Measurements from ENCODE around the gene CNR2. TPM values are rescaled to one million over a fixed set of nuclear protein-coding genes. Genes with fewer than 3 reads are reported as not detected.

CNR2 gene
- total RNA-seq, 1 experiment from 2014 or later, result not detected

DNA sequence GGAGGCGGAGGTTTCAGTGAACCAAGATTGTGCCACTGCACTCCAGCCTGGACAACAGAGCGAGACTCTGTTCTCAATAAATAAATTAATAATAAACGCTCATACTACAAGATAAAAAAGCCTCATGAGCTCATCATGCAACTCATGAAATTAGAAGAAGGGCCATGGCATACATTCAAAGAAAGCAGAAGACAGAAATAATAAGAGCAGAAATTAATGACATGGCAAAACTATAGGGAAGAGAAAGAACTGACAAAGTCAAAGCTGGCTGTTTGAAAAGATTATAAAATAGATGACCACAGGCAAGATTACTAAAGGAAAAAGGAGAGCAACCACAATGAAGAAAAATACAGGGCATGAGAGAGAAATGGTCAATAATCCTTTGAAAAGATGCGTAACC, 30.4 kb downstream of the CNR2 start:
- Histone ChIP-seq H4K8ac (replicated peaks; ENCODE audit: insufficient read length, low read depth, low read length) (no peak overlapping the region), H3K4me2 (ENCODE audit: insufficient read depth, insufficient read length, low read length) (no peak overlapping the region), H4K5ac (ENCODE audit: insufficient read length, low read depth, low read length) (no peak overlapping the region), H2BK120ac (ENCODE audit: low read depth, low read length, poor library complexity, severe bottlenecking) (no peak overlapping the region), H4K20me1 (ENCODE audit: control insufficient read depth, insufficient read depth, insufficient read length) (no peaks in the 10 kb centered on the region), H2BK15ac (ENCODE audit: low read depth, low read length) (no peak overlapping the region), H3K23ac (ENCODE audit: insufficient read length, low read depth, low read length) (no peak overlapping the region), H3K9ac (ENCODE audit: extremely low read depth, insufficient read length, low read length) (no peak overlapping the region), H3K79me1 (ENCODE audit: insufficient read depth, low read depth, low read length, poor library complexity, severe bottlenecking) (no peaks in the 10 kb centered on the region), H3K27me3 (ENCODE audit: insufficient read depth, low read length) (no peaks in the 10 kb centered on the region), H3K4me1 (ENCODE audit: insufficient read depth, low read length) (no peaks in the 10 kb centered on the region), H3K14ac (ENCODE audit: insufficient read depth, low read length) (no peak overlapping the region), H2BK20ac (ENCODE audit: low read depth, low read length, poor library complexity, severe bottlenecking) (no peak overlapping the region), H2AFZ (ENCODE audit: low read length) (no peak overlapping the region), H2BK5ac (ENCODE audit: insufficient read length, low read length) (no peak overlapping the region), H3K4ac (ENCODE audit: low read depth, low read length) (no peak overlapping the region), H3K18ac (ENCODE audit: insufficient read length, low read depth, low read length) (no peak overlapping the region), H3K79me2 (ENCODE audit: insufficient read depth, low read length) (no peaks in the 10 kb centered on the region), H2BK12ac (ENCODE audit: insufficient read length, low read depth, low read length) (no peak overlapping the region), H3T11ph (ENCODE audit: low read length) (no peak overlapping the region), H4K91ac (ENCODE audit: insufficient read length, low read depth, low read length) (no peak overlapping the region), H3K23me2 (ENCODE audit: insufficient read length, low read depth, low read length, poor library complexity, severe bottlenecking) (no peaks in the 10 kb centered on the region), H3K27ac (ENCODE audit: insufficient read length, low read depth, low read length) (no peak overlapping the region), H3K56ac (ENCODE audit: insufficient read length, low read depth, low read length) (no peak overlapping the region), H2AK5ac (ENCODE audit: insufficient read length, low read length) (no peak overlapping the region), H3K9me3 (ENCODE audit: control insufficient read depth, low read depth, low read length) (peaks cover 4% of the 10 kb centered on the region)
- no CpG with 5 or more reads among the region's 4 CpGs for WGBS (ENCODE audit: extremely low coverage, insufficient read length, low lambda C conversion rate)
- TF ChIP-seq CTCF (conservative IDR thresholded peaks at IDR 0.05), result no peak
- DNase-seq, result no peak
- Mint-ChIP-seq H3K27ac (no peak overlapping the region), H3K4me3 (no peak overlapping the region), H3K9me3 (peaks cover 17% of the 10 kb centered on the region in 2 experiments), H3K36me3 (ENCODE audit: insufficient read depth in 1 of 3, low read depth in 3 of 3) (peaks cover 3 to 10% (median 4%) of the 10 kb centered on the region in 3 experiments), H3K4me1 (no peaks in the 10 kb centered on the region), H3K27me3 (ENCODE audit: low read depth) (peaks cover 7% of the 10 kb centered on the region)
